Upper lobe of right lung (tissue), 1 donor: Measurements from ENCODE around the gene PCGF2. TPM values are rescaled to one million over a fixed set of nuclear protein-coding genes. Genes with fewer than 3 reads are reported as not detected.

Experiments
- ATAC-seq: fragments of 200-7000 bp; cut with Tn5 transposase; one replicate; pipeline ENCODE4 v1.9.1; 2020; ENCODE audit warnings: mild to moderate bottlenecking, moderate library complexity
- DNase-seq: peaks from one replicate; pipeline ENCODE4 v3.0.0-alpha.2; 2020
- H3K27ac ChIP-seq: fragments of 200-600 bp; one replicate; pipeline ENCODE4 v1.8.0; 2022
- H3K27me3 ChIP-seq: fragments of 200-600 bp; one replicate; pipeline ENCODE4 v1.8.0; 2022; ENCODE audit warnings: mild to moderate bottlenecking
- H3K36me3 ChIP-seq: fragments of 200-600 bp; one replicate; pipeline ENCODE4 v1.8.0; 2022
- H3K4me1 ChIP-seq: fragments of 200-600 bp; one replicate; pipeline ENCODE4 v1.8.0; 2022
- H3K4me3 ChIP-seq: fragments of 200-600 bp; one replicate; pipeline ENCODE4 v1.8.0; 2022; ENCODE audit warnings: mild to moderate bottlenecking
- H3K9me3 ChIP-seq: fragments of 200-600 bp; one replicate; pipeline ENCODE4 v1.8.0; 2022
- intact Hi-C: fragments of 100-400 bp; cut with DNase I; formaldehyde crosslinking; loops from one replicate; pipeline ENCODE4 v1.11.0; 2022
- total RNA-seq: library from RNA; stranded (reverse); fragmentation: NEBNext Ultra II Directional; extraction: Animal tissue kit (Norgen Biotek cat#: 25700); gene quantifications from one replicate; pipeline ENCODE4 v1.2.1, GENCODE V29; 2021
- TF ChIP-seq, protein P1 (sequence below): fragments of 200-600 bp; IDR thresholded peaks from one replicate; pipeline ENCODE4 v1.8.0; 2022; ENCODE audit warnings: antibody characterized with exemption
- donor health status: DM: no; HTN: yes; CAD: no; lungs with severe emphysema.

PCGF2 gene
- total RNA-seq, 1 donor from 2014 or later = 59.1 TPM

DNA sequence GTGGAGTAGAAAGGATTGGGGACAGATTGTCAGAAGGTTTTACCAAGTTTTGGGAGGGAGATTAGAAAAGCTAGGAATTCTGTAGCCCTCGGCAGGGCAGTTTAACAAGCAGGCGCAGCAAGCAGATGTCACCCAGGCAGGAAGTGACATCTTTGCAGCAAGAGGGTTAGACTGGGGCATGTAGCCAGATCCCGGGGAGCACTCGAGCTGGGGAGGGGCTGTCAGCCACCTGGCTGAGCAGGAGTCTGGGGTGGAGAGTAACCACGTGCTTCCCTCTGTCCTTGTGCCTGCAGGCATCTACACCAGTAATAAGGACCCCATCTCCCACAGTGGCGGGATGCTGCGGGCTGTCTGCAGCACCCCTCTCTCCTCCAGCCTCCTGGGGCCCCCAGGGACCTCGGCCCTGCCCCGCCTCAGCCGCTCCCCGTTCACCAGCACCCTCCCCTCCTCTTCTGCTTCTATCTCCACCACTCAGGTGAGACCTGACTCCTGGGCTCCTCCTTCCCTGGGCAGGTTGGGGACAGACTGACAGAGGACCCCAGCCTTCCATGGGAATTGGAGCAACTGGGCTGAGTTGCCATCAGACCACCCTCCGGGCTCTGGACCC is 30.9 kb downstream of the PCGF2 start:
- ATAC-seq (no peak), DNase-seq (no peak)
- intact Hi-C loops = no loop called here
- Histone ChIP-seq H3K36me3 (peaks cover 92% of the 10 kb centered on the region), H3K27ac (no peak overlapping the region), H3K9me3 (no peaks in the 10 kb centered on the region), H3K4me3 (no peak overlapping the region), H3K27me3 (no peaks in the 10 kb centered on the region), H3K4me1 (no peaks in the 10 kb centered on the region)
- TF ChIP-seq, protein P1, sequence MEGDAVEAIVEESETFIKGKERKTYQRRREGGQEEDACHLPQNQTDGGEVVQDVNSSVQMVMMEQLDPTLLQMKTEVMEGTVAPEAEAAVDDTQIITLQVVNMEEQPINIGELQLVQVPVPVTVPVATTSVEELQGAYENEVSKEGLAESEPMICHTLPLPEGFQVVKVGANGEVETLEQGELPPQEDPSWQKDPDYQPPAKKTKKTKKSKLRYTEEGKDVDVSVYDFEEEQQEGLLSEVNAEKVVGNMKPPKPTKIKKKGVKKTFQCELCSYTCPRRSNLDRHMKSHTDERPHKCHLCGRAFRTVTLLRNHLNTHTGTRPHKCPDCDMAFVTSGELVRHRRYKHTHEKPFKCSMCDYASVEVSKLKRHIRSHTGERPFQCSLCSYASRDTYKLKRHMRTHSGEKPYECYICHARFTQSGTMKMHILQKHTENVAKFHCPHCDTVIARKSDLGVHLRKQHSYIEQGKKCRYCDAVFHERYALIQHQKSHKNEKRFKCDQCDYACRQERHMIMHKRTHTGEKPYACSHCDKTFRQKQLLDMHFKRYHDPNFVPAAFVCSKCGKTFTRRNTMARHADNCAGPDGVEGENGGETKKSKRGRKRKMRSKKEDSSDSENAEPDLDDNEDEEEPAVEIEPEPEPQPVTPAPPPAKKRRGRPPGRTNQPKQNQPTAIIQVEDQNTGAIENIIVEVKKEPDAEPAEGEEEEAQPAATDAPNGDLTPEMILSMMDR = no peak

DNA sequence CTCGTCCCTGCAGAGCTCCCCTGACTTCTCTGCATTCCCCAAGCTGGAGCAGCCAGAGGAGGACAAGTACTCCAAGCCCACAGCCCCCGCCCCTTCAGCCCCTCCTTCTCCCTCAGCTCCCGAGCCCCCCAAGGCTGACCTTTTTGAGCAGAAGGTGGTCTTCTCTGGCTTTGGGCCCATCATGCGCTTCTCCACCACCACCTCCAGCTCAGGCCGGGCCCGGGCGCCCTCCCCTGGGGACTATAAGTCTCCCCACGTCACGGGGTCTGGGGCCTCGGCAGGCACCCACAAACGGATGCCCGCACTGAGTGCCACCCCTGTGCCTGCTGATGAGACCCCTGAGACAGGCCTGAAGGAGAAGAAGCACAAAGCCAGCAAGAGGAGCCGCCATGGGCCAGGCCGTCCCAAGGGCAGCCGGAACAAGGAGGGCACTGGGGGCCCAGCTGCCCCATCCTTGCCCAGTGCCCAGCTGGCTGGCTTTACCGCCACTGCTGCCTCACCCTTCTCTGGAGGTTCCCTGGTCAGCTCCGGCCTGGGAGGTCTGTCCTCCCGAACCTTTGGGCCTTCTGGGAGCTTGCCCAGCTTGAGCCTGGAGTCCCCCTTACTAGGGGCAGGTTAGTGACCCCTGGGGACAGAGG is 31.6 kb downstream of the PCGF2 start:
- no peaks in the 10 kb centered on the region for H3K9me3 ChIP-seq
- H3K36me3 ChIP-seq = peaks cover 92% of the 10 kb centered on the region
- DNase-seq = no peak
- no peaks in the 10 kb centered on the region for H3K27me3 ChIP-seq
- TF ChIP-seq, protein P1 = no peak
- ATAC-seq = no peak
- H3K27ac ChIP-seq = no peak overlapping the region
- H3K4me1 ChIP-seq = no peaks in the 10 kb centered on the region
- intact Hi-C loops = no loop called here
- no peak overlapping the region for H3K4me3 ChIP-seq

DNA sequence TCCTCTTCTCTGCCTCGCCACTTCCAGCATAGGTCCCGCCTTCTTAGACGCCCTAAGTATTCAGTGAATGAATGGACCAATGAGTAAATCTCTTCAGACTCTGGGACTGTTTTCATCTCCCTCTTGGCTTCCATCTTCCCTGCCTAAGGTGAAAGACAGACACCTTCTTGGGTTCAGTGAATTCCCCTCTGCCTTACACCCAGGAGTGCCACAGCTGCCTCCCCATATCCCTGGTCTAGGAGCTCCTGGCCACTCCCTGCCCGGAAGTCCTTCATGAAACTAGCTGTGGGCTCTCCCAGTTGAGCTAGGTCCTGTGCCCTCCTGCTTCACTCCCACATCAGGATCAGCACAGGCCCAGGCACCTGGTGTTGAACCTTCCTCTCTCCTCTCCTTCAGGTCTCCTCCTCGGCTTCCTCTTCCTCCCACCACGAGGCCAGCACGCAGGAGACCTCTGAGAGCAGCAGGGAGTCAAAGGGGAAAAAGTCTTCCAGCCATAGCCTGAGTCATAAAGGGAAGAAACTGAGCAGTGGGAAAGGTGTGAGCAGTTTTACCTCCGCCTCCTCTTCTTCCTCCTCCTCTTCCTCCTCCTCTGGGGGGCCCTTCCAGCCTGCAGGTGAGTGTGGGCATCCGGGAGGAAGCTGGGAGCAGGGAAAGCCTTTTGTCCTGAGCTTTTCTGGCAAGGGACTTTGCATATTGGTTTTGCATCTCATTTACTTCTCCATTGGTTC is 32.8 kb downstream of the PCGF2 start:
- H3K4me1 ChIP-seq = no peaks in the 10 kb centered on the region
- intact Hi-C loops = no loop called here
- H3K27ac ChIP-seq = no peak overlapping the region
- H3K36me3 ChIP-seq = peaks cover 84% of the 10 kb centered on the region
- H3K9me3 ChIP-seq = no peaks in the 10 kb centered on the region
- DNase-seq = no peak
- no peak overlapping the region for H3K4me3 ChIP-seq
- TF ChIP-seq, protein P1 = no peak
- no peak for ATAC-seq
- H3K27me3 ChIP-seq = no peaks in the 10 kb centered on the region

DNA sequence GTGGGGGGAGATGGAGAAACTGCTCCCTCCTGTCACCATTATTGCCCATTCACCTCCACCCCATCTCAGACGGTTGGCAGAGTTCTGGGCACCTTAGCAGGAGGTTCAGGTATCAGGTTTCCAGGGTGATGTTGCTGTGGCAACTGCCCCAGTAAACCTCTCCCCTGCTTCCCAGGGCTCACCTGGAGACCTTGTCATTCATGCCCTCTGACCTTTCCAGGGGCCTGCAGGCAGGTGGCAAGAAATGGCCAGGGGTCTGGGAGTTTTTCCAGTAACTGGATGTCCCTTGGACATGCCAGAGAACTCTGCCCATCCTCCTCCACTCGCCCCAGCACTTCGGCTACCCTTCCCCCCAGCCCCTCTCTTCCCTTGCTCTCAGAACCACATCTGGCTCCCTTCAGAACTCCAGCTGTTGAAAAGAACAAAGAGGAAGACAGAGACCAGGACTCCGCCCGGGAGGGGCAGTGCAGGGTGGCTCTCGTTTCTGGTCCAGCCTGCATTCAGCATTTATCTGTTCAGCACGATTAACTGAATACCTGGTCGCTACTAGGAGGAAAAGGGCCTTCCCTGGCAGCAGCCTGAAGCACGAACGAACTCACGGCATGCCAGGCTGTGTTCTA is 34.6 kb downstream of the PCGF2 start:
- ATAC-seq (no peak), DNase-seq (no peak)
- TF ChIP-seq, protein P1 = no peak
- Histone ChIP-seq H3K9me3 (no peaks in the 10 kb centered on the region), H3K36me3 (peaks cover 87% of the 10 kb centered on the region), H3K4me1 (no peaks in the 10 kb centered on the region), H3K27me3 (no peaks in the 10 kb centered on the region), H3K4me3 (no peak overlapping the region), H3K27ac (no peak overlapping the region)
- intact Hi-C loops = no loop called here

DNA sequence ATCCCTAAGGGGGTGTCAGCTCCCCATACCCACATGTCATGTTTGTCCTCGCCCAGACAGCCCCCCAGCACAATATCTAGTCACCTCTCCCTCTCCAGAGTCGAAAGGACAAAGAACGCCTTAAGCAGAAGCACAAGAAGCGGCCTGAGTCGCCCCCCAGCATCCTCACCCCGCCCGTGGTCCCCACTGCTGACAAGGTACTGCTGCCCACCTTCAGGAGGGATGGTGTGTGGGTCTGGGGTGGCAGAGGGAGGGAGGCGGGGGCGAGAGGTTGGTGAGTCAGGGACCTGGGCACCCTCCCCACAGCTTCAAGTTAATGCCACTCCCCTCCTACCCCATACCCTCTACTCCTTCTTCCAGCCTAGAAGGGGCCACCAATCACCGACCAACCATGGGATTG is 35.5 kb downstream of the PCGF2 start:
- intact Hi-C loops = no loop called here
- H3K4me3 ChIP-seq = no peak overlapping the region
- no peak overlapping the region for H3K27ac ChIP-seq
- H3K9me3 ChIP-seq = no peaks in the 10 kb centered on the region
- peaks cover 5% of the 10 kb centered on the region for H3K4me1 ChIP-seq
- peaks cover 79% of the 10 kb centered on the region for H3K36me3 ChIP-seq
- no peak for ATAC-seq
- TF ChIP-seq, protein P1 = no peak
- no peaks in the 10 kb centered on the region for H3K27me3 ChIP-seq
- DNase-seq = no peak
